Measurements from ENCODE around the gene KRT78.
A peak's percentile ranks its signal among the peaks of the same experiment; 100 is the strongest.
"Not testable (repeated sequence)": the region's sequence is repeated elsewhere in the genome, so short reads cannot be mapped to it uniquely, and the experiment has no call there.

Gene KRT78

DNA sequence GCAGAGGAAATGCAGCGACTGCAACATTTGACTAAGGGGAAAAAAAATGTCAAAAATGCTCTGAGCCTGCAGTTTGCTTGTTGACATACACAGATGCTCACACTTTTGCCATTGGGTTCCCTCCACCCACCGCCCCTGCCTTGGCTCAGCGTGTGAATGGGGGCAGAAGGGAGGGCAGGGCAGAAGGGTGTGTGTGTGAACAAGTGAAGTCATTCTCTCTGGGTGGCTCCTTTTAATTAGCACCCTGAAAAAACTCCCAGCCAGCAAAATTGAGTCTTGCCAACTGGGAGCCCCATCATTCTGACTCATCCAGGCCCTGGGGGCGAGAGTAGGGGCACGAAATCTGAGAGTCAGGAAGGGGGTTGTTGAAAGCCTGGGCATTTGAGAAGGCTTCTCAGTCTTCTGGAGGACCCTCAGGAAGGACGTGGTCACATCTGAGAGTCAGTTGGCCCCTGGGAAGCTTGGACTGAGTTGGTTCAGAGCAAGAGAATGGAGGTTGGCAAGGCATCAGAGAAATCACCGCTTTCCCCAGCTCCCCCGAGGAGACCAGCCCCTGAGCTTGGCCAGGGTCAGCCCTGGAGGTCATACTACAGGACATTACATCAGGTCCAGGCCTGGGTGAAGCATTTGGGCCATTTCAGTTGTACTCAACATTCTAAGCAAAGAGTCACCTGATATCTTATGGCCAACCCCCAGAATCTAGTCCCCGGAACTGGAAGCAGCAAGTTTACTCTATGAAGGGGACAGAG, 22.7 kb upstream of the KRT78 start:
- DNase-seq (ENCODE audit: low read depth), result peak; percentile 91

DNA sequence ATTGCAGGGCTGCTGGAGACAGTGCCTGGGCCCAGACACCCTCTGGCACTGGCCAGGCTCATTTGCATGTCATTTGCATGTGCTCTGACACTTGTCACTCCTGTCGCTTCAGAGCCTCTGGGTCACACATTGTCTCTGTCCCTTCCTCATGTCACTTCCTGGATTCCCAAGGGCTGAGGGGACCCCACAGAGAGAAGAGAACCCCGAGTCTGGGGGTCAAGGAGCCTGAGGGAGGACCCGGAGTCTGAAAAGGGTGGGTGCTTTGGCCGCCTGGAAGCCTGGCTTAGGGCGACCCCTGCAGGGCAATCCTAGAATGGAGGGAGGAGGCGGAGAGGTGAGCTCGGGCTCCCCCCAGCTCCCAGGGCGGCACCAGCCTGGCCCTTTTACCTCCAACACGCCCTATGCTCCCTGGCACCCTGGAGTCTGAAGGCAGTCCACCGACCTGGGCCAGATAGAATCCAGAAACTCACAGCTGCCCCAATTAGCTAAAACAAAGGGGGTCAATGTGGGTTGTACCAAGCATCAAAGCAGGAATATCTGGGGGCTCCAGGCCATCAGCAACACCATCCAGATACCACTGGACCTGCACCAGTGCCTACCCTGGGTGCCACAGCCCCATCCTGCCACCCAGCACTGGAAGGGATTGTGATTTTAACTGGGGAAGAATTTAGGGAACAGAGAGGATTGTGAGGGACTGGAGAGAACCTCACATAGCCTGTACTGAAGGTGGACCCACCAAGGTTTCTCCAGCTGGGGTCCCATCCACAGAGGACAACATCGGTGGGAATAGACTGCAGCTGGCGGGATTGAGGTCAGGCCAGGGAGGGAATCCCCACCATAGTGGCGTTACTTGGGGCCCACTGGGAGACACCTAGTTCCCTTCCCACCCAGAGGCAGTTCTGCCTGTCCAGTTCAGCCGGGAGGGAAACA, 21.8 kb upstream of the KRT78 start:
- DNase-seq (ENCODE audit: low read depth), result no peak

GRCh38 chr12:52867642-52868041, 18.8 kb upstream of the KRT78 start:
- DNase-seq (ENCODE audit: low read depth), result no peak

DNA sequence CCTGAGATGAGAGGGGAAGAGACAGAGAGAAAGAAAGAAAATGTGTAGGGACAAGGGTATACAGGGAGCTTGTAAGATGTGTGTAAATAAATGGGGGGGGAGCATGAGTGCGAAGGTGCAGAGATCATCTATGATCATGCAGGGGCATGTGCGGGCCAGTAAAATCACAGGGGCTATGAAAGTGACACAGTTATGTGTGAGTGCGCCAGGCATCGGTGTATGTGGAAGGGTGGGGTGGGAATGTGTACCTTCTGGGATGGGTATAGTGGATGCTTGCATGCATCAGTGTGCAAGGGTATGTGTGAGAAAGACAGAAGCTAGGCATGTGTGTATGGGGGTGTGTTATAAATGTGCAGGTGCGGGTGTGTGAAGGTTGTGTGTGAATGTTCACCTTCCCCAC, 18.4 kb upstream of the KRT78 start:
- DNase-seq (ENCODE audit: low read depth), result no peak

GRCh38 chr12:52865090-52865944, 16.5 kb upstream of the KRT78 start:
- no peak for DNase-seq (ENCODE audit: low read depth)

GRCh38 chr12:52862023-52862422, 13.2 kb upstream of the KRT78 start:
- DNase-seq (ENCODE audit: low read depth), result no peak

DNA sequence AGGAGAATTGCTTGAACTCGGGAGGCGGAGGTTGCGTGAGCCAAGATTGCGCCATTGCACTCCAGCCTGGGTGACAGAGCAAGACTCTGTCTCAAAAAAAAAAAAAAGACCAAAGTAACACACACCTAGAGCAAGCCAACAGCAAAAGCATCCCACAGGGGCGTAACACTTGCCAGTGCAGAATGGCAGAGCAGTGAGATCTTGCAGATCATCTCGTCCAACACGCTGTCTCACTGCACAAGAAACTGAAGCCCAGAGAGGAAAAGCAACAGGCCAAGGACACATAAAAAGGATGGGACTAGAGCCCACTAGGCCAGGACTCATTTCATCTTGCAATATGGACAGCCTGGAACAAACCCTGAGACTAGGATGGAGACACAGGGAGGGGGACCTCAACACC, 12.7 kb upstream of the KRT78 start:
- DNase-seq (ENCODE audit: low read depth), result no peak

DNA sequence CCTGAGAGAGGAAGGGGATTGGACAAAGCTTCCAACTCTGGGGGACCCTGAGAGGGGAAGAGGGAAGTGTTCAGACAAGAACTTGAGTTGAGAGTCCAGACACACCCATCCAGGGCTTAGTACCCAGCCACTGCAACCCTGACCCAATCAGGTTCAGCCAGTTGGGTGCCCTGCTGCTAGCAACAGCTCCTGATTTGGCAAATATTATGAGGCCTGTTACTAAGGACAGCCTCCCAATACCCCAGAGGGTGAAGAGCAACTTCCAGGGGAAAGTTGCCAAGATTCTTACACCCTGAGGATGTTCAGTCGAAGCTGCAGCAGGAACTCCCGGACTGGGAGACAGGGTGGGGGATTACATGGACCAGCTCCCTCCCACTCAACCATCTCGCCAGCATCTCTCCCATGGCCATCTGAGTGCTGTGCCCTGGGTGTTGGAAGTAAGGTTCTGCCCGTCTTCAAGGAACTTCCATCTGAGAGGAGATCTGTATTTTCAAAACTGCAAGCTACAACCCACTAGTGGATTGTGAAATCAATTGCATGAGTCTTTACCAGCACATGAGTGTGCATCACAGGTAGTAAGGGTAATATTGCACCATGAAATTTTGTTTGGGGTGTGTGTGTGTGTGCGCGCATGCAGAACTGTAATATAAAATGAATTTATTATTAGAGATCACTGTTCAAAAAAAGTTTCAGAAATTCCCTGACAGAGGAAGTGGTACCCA, 11.5 kb upstream of the KRT78 start:
- no peak for DNase-seq (ENCODE audit: low read depth)

- DNase-seq (ENCODE audit: low read depth), result no peak
Measured at GRCh38 chr12:52857500-52857899, 8.7 kb upstream of the KRT78 start.

- no peak for DNase-seq (ENCODE audit: low read depth)
Measured at GRCh38 chr12:52856787-52857186, 8.0 kb upstream of the KRT78 start.

- DNase-seq (ENCODE audit: low read depth), result not testable (repeated sequence)
Measured at GRCh38 chr12:52856077-52856476, 7.3 kb upstream of the KRT78 start.

GRCh38 chr12:52851787-52852186, 3.0 kb upstream of the KRT78 start:
- DNase-seq (ENCODE audit: low read depth), result no peak

DNA sequence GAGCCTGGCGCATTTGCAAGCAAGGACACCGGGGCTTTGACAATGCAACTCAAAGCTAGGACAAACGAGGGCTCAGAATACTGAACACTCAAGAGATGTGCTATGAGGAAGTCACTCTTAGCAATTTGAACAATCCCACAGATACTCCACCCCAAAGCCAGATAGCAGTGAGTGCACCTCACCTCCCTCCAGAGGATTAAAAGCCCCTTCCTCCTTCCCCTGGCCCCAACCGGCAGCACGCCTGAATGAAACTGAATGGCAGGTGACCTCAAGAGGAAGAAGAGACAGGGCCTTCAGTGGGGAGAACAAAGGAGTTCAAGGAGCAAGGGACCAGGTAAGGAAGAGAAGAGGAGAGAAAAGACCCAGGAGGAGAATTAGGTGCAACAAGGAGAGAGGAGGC, 1.9 kb upstream of the KRT78 start:
- no peak for DNase-seq (ENCODE audit: low read depth)

- DNase-seq (ENCODE audit: low read depth), result no peak
Measured at GRCh38 chr12:52849511-52849910, 717 bp upstream of the KRT78 start.

- no peak for DNase-seq (ENCODE audit: low read depth)
Measured at GRCh38 chr12:52847335-52848102, 1.3 kb downstream of the KRT78 start.

DNA sequence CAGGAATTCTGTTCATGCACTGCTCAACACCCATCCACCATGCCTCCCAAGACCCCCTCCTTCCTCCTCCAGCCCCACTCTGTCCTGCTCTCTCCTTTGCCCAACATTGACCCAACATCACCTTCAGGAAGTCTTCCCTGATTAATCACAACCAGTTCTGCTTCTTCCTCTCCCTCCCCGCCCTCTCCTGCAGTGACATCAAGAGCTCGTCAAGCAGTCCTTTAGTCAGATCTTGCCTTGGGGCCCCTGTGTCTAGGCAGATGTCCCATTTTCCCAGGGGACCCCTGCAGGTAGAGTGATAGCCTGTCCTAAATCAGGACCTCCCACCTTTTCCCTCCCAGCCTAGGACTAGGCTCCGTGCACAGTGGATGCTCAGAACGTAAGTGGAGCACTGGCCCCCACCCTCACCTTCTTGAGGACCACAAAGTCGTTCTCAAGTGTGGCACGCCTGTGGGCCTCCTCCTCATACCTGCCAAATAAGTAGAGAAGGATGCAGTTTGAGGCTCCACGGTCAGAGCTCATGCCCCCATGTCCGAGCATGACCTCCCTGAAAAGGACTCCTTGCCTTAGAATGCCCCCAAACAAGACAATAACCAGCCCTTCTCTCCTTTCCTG, 2.3 kb downstream of the KRT78 start:
- no peak for DNase-seq (ENCODE audit: low read depth)

DNA sequence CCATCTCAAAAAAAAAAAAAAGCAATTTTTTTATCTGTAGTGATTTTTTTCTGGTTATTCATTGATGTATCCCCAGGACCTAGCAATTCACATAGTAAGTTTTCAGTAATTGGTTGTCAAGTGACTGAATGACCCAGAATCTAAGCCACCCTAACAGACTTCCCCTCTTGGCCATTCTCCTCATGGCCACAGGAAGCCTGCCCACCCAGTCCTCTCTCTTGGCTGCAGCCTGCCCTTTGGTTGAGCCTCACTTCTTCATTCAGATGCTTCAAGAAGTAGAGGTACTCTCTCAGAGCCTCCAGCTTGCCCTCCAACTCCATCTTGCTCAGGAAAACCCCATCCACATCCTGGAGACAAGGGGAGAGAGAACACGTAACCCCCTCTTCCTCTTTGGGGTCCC, 2.8 kb downstream of the KRT78 start:
- DNase-seq (ENCODE audit: low read depth), result no peak

GRCh38 chr12:52844386-52844785, 4.4 kb downstream of the KRT78 start:
- DNase-seq (ENCODE audit: low read depth), result no peak

DNA sequence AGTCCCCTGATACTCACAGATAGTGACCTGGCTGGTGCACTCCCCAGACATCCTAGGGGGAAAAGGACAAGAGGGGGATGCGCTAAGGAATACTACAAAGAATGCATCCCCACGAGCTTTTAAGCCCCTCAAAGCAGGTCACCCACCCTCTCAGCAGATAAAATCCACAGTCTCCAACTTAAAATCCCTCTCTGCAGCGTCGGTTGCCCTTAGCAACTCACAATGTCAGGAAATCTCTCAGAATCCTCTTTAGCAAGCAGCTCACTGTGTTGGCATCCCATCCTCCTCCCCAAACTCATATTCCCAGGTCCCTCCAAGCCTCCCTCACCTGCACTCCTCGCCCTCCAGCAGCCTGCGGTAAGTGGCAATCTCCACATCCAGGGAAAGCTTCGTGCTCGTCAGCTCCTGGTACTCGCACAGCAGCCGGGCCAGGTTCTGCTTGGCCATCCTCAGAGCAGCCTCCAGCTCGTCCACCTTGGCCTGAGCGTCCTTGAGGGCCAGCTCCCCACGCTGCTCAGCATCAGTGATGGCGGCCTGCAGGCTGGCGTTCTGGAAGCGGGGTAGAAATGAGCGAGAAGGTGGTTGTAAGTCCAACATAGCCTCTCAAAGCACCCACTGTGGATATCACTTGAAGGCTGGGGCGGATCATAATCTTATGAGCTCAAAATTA, 9.2 kb downstream of the KRT78 start:
- DNase-seq (ENCODE audit: low read depth), result no peak
